DND-41 (cell line): Measurements from ENCODE around the gene LRRC46.

Experiments used
- EZH2 ChIP-seq: IDR thresholded peaks from 3 replicates; pipeline ENCODE4 v1.6.1; 2012; ENCODE audit warnings: borderline replicate concordance, low read depth, mild to moderate bottlenecking, moderate library complexity, low read length, inconsistent platforms; ENCODE audit not compliant: severe bottlenecking
- TF ChIP-seq, protein P1 (sequence below): IDR thresholded peaks from 2 replicates; pipeline ENCODE4 v1.5.1; 2012; ENCODE audit warnings: borderline replicate concordance, low read length, moderate library complexity, mild to moderate bottlenecking; ENCODE audit not compliant: poor library complexity, severe bottlenecking; ENCODE audit errors: extremely low read depth

DNA sequence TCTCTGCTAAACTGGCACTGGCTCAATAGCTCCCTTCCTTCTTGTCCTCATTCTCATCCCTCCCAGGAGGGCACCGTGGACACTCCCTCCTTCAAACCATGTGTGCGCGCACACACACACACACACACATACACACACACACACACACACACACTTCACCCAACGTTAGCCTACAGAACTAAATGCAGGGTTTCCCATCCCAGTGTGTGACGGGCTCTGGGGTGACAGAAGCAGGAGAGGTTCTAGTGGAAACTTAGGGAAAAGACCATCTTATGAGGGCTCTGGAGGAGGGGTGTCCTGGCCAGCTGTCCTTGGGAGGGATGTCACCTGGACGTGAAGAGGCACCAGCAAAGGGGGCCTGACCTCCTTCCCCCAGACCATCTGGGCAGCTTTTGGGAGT is 29.6 kb upstream of the LRRC46 start:
- no peak for TF ChIP-seq EZH2
- TF ChIP-seq, protein P1, sequence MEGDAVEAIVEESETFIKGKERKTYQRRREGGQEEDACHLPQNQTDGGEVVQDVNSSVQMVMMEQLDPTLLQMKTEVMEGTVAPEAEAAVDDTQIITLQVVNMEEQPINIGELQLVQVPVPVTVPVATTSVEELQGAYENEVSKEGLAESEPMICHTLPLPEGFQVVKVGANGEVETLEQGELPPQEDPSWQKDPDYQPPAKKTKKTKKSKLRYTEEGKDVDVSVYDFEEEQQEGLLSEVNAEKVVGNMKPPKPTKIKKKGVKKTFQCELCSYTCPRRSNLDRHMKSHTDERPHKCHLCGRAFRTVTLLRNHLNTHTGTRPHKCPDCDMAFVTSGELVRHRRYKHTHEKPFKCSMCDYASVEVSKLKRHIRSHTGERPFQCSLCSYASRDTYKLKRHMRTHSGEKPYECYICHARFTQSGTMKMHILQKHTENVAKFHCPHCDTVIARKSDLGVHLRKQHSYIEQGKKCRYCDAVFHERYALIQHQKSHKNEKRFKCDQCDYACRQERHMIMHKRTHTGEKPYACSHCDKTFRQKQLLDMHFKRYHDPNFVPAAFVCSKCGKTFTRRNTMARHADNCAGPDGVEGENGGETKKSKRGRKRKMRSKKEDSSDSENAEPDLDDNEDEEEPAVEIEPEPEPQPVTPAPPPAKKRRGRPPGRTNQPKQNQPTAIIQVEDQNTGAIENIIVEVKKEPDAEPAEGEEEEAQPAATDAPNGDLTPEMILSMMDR: no peak
